Neural cell (in vitro differentiated cells): ENCODE data around the gene IDUA. TPM values are rescaled to one million over a fixed set of nuclear protein-coding genes. Genes with fewer than 3 reads are reported as not detected.

Experiments
- H2AFZ ChIP-seq: fragments of 200-600, 300-800 bp; sonication (generic), shearing (Covaris generic); 2 replicates; pipeline ENCODE4 v1.6.0; 2014; ENCODE audit warnings: low read depth, mild to moderate bottlenecking, antibody characterized with exemption, low read length, moderate library complexity
- H3F3A ChIP-seq: fragments of 200-600 bp; shearing (Covaris generic); 2 replicates; pipeline ENCODE4 v1.6.1; 2016; ENCODE audit warnings: mild to moderate bottlenecking, moderate library complexity, mixed read lengths, antibody characterized with exemption, low read length; ENCODE audit not compliant: insufficient read depth, poor library complexity, severe bottlenecking
- H3K27ac ChIP-seq: fragments of 200-600, 300-800 bp; sonication (generic), shearing (Covaris generic); 2 replicates; pipeline ENCODE4 v1.5.1; 2014; ENCODE audit warnings: mild to moderate bottlenecking, low read length, moderate library complexity
- H3K27me3 ChIP-seq: fragments of 300-800, 200-600 bp; sonication (generic), shearing (Covaris generic); 2 replicates; pipeline ENCODE4 v1.6.0; 2014; ENCODE audit warnings: mild to moderate bottlenecking, low read depth, low read length, moderate library complexity; ENCODE audit not compliant: insufficient read depth
- H3K36me3 ChIP-seq: fragments of 300-800, 200-600 bp; sonication (generic), shearing (Covaris generic); 2 replicates; pipeline ENCODE4 v1.5.1; 2014; ENCODE audit warnings: mild to moderate bottlenecking, antibody characterized with exemption, low read length, moderate library complexity; ENCODE audit not compliant: insufficient read depth
- H3K4me2 ChIP-seq: fragments of 300-800, 200-600 bp; sonication (generic), shearing (Covaris generic); 2 replicates; pipeline ENCODE4 v1.6.0; 2014; ENCODE audit warnings: mild to moderate bottlenecking, low read length
- H3K4me3 ChIP-seq: fragments of 300-800, 200-600 bp; sonication (generic), shearing (Covaris generic); 2 replicates; pipeline ENCODE4 v1.5.1; 2014; ENCODE audit warnings: mild to moderate bottlenecking, low read length, moderate library complexity
- H3K79me2 ChIP-seq: fragments of 200-600 bp; shearing (Covaris generic); replicated peaks from 2 replicates; pipeline ENCODE4 v1.6.0; 2014; ENCODE audit warnings: mild to moderate bottlenecking, low read length, moderate library complexity; ENCODE audit not compliant: insufficient read depth
- H3K9ac ChIP-seq: fragments of 300-800, 200-600 bp; sonication (generic), shearing (Covaris generic); 2 replicates; pipeline ENCODE4 v1.6.1; 2016; ENCODE audit warnings: mild to moderate bottlenecking, low read length, mixed read lengths
- H3K9me2 ChIP-seq: fragments of 200-600 bp; shearing (Covaris generic); 2 replicates; pipeline ENCODE4 v1.6.1; 2016; ENCODE audit warnings: mild to moderate bottlenecking, low read length, mixed read lengths; ENCODE audit not compliant: insufficient read depth
- H3K9me3 ChIP-seq: fragments of 200-600, 300-800 bp; sonication (generic), shearing (Covaris generic); 2 replicates; pipeline ENCODE4 v1.6.1; 2016; ENCODE audit warnings: mild to moderate bottlenecking, mixed run types, low read length, moderate library complexity, mixed read lengths
- H4K20me1 ChIP-seq: fragments of 200-600 bp; shearing (Covaris generic); 2 replicates; pipeline ENCODE4 v1.6.1; 2016; ENCODE audit warnings: mild to moderate bottlenecking, mixed run types; ENCODE audit not compliant: insufficient read depth
- EZH2 ChIP-seq: fragments of 200-600, 300-800 bp; shearing (Covaris generic), sonication (generic); IDR thresholded peaks from 2 replicates; pipeline ENCODE4 v1.6.1; 2014; ENCODE audit warnings: antibody characterized with exemption, low read length, borderline replicate concordance, mild to moderate bottlenecking; ENCODE audit not compliant: insufficient read depth, poor library complexity, severe bottlenecking
- MXI1 ChIP-seq: fragments of 450-650 bp; conservative IDR thresholded peaks from 2 replicates; pipeline ENCODE4 v1.6.1; 2014; ENCODE audit warnings: antibody characterized with exemption, mild to moderate bottlenecking; ENCODE audit not compliant: poor library complexity, severe bottlenecking
- POLR2AphosphoS5 ChIP-seq: IDR thresholded peaks from 2 replicates; pipeline ENCODE4 v1.6.1; 2012
- RAD21 ChIP-seq: fragments of 450-650 bp; conservative IDR thresholded peaks from 2 replicates; pipeline ENCODE4 v1.6.1; 2014; ENCODE audit warnings: antibody characterized with exemption, mild to moderate bottlenecking, moderate library complexity
- SMC3 ChIP-seq: fragments of 450-650 bp; conservative IDR thresholded peaks from 2 replicates; pipeline ENCODE4 v1.6.1; 2014; ENCODE audit warnings: antibody characterized with exemption, mild to moderate bottlenecking, moderate library complexity; ENCODE audit not compliant: poor library complexity
- TAF1 ChIP-seq: IDR thresholded peaks from 2 replicates; pipeline ENCODE4 v1.6.1; 2012; ENCODE audit warnings: low read depth
- polyA plus RNA-seq: library from polyadenylated mRNA; depleted of rRNA; stranded (reverse); fragments of >200 nt; gene quantifications from 2 replicates; pipeline ENCODE4 v1.2.3, GENCODE V29; 2014
- TF ChIP-seq, protein P1 (sequence below): IDR thresholded peaks from 2 replicates; pipeline ENCODE4 v1.6.1; 2012; ENCODE audit warnings: borderline replicate concordance
- TF ChIP-seq, protein P2 (sequence below): fragments of 450-650 bp; IDR thresholded peaks from 2 replicates; pipeline ENCODE4 v1.5.1; 2014; ENCODE audit warnings: antibody characterized with exemption, mild to moderate bottlenecking, moderate library complexity; ENCODE audit not compliant: poor library complexity, severe bottlenecking

Gene IDUA
- polyA plus RNA-seq, 1 donor from 2014 or later: 12.7 TPM

DNA sequence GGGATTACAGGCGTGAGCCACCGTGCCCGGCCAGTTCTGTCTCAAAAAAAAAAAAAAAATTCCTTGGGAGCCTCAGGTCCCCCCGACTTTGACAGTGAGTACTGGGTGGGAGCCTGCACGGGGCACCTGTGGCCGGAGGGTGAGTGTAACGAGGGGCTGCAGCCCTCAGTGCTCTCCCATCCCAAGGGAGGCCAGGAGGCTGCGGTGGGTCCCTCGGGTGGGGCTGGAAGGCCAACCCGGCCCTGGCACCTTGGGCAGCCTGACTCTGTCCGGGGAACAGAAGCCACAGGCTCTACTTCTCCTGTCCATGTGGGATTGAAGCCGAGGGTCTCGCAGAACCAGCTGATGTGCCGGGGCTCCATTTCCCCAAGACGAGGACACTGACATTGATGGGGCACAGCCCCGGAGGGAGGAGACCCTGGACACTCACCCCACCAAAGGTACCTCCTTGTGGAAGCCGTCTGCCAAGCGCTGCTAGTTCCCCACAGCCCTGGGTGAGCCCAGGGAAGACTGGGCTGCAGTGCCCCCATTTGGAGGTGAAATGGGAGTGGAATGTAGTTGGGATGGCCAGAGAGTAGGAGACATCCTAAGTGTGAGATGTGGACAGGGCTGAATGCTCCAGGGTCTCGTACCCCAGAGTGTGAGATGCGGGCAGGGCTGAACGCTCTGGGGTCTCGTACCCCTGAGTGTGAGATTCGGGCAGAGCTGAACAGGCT is 8.6 kb downstream of the IDUA start:
- Histone ChIP-seq H2AFZ (no peak overlapping the region), H3K27me3 (peaks cover 20% of the 10 kb centered on the region), H3F3A (no peaks in the 10 kb centered on the region), H4K20me1 (no peaks in the 10 kb centered on the region), H3K4me2 (no peak overlapping the region), H3K36me3 (no peaks in the 10 kb centered on the region), H3K9ac (no peak overlapping the region), H3K9me2 (no peaks in the 10 kb centered on the region), H3K27ac (no peak overlapping the region), H3K9me3 (no peaks in the 10 kb centered on the region), H3K4me3 (no peak overlapping the region), H3K79me2 (no peaks in the 10 kb centered on the region)
- TF ChIP-seq EZH2 (no peak), TAF1 (no peak)

- Histone ChIP-seq H3K9me3 (no peaks in the 10 kb centered on the region), H3K4me3 (no peak overlapping the region), H3K4me2 (no peak overlapping the region), H3K27me3 (peaks cover 27% of the 10 kb centered on the region), H4K20me1 (no peaks in the 10 kb centered on the region), H3K9ac (no peak overlapping the region), H3K36me3 (no peaks in the 10 kb centered on the region), H2AFZ (no peak overlapping the region), H3K9me2 (no peaks in the 10 kb centered on the region), H3K79me2 (no peaks in the 10 kb centered on the region), H3F3A (no peaks in the 10 kb centered on the region), H3K27ac (no peak overlapping the region)
- TF ChIP-seq, protein P1, sequence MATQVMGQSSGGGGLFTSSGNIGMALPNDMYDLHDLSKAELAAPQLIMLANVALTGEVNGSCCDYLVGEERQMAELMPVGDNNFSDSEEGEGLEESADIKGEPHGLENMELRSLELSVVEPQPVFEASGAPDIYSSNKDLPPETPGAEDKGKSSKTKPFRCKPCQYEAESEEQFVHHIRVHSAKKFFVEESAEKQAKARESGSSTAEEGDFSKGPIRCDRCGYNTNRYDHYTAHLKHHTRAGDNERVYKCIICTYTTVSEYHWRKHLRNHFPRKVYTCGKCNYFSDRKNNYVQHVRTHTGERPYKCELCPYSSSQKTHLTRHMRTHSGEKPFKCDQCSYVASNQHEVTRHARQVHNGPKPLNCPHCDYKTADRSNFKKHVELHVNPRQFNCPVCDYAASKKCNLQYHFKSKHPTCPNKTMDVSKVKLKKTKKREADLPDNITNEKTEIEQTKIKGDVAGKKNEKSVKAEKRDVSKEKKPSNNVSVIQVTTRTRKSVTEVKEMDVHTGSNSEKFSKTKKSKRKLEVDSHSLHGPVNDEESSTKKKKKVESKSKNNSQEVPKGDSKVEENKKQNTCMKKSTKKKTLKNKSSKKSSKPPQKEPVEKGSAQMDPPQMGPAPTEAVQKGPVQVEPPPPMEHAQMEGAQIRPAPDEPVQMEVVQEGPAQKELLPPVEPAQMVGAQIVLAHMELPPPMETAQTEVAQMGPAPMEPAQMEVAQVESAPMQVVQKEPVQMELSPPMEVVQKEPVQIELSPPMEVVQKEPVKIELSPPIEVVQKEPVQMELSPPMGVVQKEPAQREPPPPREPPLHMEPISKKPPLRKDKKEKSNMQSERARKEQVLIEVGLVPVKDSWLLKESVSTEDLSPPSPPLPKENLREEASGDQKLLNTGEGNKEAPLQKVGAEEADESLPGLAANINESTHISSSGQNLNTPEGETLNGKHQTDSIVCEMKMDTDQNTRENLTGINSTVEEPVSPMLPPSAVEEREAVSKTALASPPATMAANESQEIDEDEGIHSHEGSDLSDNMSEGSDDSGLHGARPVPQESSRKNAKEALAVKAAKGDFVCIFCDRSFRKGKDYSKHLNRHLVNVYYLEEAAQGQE: no peak
- no peak for TF ChIP-seq TAF1
- no peak for TF ChIP-seq MXI1
- no peak for TF ChIP-seq RAD21
- TF ChIP-seq SMC3: no peak
- TF ChIP-seq EZH2: no peak
- TF ChIP-seq POLR2AphosphoS5: no peak
- TF ChIP-seq, protein P2, sequence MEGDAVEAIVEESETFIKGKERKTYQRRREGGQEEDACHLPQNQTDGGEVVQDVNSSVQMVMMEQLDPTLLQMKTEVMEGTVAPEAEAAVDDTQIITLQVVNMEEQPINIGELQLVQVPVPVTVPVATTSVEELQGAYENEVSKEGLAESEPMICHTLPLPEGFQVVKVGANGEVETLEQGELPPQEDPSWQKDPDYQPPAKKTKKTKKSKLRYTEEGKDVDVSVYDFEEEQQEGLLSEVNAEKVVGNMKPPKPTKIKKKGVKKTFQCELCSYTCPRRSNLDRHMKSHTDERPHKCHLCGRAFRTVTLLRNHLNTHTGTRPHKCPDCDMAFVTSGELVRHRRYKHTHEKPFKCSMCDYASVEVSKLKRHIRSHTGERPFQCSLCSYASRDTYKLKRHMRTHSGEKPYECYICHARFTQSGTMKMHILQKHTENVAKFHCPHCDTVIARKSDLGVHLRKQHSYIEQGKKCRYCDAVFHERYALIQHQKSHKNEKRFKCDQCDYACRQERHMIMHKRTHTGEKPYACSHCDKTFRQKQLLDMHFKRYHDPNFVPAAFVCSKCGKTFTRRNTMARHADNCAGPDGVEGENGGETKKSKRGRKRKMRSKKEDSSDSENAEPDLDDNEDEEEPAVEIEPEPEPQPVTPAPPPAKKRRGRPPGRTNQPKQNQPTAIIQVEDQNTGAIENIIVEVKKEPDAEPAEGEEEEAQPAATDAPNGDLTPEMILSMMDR: no peak
These were observed 9.5 kb downstream of the IDUA start for GRCh38 chr4:996030-996996.
